SK-N-MC (cell line): ENCODE data around the gene DTNBP1.

Source experiments
- EZH2 ChIP-seq: fragments of 200-600 bp; sonication (generic); IDR thresholded peaks from one replicate; pipeline ENCODE4 v1.6.1; 2017; ENCODE audit warnings: antibody characterized with exemption
- FOXP2 ChIP-seq: optimal IDR thresholded peaks from 2 replicates; pipeline ENCODE3; 2011; ENCODE audit warnings: mild to moderate bottlenecking, moderate library complexity; ENCODE audit not compliant: insufficient read depth; ENCODE audit errors: extremely low read length, control extremely low read depth
- POLR2AphosphoS5 ChIP-seq: IDR thresholded peaks from 2 replicates; pipeline ENCODE4 v1.6.1; 2012; ENCODE audit warnings: mild to moderate bottlenecking, low read depth, low read length, borderline replicate concordance

DNA sequence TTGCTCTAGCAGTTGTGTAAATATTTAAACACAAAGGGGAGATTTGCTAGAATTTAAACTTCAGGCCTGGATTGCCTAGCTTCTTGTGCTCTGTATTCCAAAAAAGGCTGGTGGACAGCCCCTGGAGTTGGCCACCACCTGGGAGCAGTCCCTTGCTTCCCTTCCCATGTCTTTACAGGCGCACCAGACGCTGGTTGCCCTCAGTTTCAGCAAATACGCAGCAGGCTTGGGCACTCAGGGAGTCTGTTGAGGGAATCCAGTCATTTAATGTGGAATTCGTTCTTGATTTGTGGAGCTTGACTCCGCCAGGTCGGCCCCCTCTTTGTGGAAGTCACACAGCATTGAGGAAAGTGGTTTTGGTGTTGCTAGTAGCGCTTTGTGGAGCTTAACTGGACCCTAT lies 156.8 kb downstream of the DTNBP1 start:
- TF ChIP-seq EZH2 (no peak), FOXP2 (no peak), POLR2AphosphoS5 (no peak)
